Stimulated activated CD8-positive, alpha-beta memory T cell treated with anti-CD3 and anti-CD28 coated beads, Interleukin-4, amount 100 ng/mL, for 1 hour (primary cell): Measurements from ENCODE around the gene ACTG1.

Experiments
- DNase-seq, 2 donors: peaks; one replicate each; pipeline ENCODE4 v3.0.0-alpha.2; 2020; ENCODE audit warnings: low read depth in 2 of 2, low spot score in 1 of 2

ACTG1 gene

GRCh38 chr17:81499601-81499970 lies 13.0 kb downstream of the ACTG1 start:
- DNase-seq: no peak

DNA sequence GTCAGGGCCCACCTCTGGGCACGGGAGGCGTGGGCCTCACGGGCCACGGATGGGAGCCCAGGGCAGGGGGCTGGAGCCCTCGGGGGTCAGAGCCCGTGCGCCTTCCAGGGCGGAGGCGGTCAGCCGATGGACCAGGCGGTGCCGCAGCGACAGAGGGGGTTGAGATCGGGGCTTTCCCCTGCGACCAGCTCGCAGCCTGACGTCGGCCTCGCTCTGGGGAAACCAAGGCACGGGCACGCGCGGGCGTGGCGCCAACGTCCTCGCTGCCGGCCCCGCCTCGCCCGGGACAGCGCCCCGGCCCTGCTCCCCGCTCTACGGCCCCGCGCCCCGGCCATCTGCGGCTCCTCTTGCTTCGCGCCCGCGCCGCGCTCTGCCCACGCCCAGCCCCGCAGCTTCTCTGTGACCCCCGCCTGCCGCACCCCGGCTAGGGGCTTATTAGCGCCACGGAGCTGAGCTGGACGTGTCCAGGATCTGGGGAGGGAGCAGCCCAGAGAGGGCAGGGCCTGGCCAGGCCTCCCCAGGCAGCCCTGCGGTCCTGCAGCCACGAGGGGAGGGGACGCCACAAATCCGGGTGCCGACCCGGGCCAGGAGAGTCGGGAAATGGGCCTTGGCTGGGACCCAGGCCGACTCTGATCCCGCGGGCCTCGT lies 13.5 kb downstream of the ACTG1 start:
- no peak for DNase-seq

DNA sequence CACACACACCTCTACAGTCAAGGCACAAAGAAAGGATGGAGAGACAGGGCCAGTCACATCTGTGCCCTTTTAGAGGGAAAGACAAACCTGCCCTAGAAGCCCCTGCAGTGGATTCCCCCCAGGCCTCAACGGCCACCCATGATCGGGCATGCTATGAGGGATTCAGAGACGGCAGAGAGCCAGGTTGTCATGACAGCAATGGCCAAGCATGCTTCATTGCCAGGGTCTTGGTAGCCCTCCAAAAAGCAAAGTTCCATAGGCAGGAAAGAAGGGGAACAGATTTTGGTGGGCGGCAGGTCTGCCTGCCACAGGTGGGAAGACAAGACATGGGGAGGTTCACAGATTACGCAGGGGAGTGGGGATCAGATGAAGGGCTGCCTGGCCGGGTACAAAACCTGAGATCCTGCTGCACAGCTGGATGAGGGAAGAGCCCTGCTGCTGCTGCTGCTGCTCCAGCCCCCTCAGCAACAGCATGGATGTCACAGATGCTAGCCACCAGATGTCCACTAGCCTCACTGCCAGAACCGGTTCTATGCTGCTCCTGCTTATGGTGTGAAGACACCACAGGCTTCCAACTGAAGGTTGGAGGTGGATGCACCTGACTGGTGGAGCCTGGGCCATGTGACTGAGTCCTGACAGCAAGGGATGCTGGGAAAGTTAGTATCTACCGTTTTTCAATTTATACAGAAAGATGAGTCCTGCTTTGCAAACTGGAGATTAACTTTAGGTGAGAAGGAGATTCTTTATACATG lies 17.8 kb downstream of the ACTG1 start:
- no peak for DNase-seq

- DNase-seq: no peak
Observed at GRCh38 chr17:81493198-81494038, 19.2 kb downstream of the ACTG1 start.

DNA sequence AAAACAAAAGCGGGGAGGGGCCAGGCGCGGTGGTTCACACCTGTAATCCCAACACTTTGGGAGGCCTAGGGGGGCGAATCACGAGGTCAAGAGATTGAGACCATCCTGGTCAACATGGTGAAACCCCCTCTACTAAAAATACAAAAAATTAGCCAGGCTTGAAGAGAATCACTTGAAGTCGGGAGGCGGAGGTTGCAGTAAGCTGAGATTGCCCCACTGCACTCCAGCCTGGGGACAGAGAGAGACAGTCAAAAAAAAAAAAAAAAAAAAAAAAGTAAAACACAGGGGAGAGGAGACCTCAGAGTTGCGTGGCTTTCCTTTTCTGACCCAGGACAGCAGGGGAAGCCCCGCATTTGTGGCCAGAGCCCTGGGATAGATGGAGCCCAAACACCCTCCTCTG lies 19.9 kb downstream of the ACTG1 start:
- DNase-seq: no peak

DNA sequence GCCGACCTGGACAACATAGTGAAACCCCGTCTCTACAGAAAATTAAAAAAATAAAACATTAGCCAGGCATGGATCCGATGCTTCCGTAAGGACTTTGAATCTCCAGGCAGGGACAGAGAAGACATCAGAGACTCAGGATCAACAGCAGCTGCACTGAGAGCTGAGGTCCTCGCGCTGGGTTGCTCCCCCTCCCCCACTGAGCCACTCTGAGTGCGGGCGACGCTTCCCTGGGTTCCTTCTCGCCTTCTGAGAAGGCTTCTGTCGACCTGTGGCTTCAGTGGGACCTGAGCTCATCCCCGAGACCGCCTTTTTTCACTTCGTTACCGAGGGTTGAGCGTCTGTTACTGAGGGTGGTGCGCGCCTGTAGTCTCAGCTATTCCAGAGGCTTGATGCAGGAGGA lies 20.4 kb downstream of the ACTG1 start:
- DNase-seq: no peak

DNA sequence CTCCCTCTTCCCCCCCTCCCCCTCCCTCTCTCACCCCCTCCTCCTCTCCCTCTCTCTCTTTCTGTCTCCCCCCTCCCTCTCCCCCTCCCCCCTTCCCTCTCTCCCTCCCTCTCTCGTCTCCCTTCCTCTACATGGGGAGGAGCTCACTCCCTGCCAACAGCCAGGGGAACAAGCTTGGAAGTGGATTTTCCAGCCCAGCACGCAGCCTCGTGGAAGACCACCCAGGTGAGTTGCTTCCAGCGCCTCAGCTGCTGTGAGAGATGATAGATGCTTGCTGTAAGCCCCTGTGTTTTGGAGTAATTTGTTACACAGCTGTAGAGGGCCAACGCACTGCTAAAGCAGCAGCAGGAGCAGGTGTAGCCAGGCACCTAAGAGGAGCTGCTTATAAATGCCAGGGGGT lies 20.8 kb downstream of the ACTG1 start:
- DNase-seq: no peak

GRCh38 chr17:81491181-81491581 lies 21.4 kb downstream of the ACTG1 start:
- DNase-seq: no peak

GRCh38 chr17:81489998-81490992 lies 22.3 kb downstream of the ACTG1 start:
- DNase-seq: no peak

DNA sequence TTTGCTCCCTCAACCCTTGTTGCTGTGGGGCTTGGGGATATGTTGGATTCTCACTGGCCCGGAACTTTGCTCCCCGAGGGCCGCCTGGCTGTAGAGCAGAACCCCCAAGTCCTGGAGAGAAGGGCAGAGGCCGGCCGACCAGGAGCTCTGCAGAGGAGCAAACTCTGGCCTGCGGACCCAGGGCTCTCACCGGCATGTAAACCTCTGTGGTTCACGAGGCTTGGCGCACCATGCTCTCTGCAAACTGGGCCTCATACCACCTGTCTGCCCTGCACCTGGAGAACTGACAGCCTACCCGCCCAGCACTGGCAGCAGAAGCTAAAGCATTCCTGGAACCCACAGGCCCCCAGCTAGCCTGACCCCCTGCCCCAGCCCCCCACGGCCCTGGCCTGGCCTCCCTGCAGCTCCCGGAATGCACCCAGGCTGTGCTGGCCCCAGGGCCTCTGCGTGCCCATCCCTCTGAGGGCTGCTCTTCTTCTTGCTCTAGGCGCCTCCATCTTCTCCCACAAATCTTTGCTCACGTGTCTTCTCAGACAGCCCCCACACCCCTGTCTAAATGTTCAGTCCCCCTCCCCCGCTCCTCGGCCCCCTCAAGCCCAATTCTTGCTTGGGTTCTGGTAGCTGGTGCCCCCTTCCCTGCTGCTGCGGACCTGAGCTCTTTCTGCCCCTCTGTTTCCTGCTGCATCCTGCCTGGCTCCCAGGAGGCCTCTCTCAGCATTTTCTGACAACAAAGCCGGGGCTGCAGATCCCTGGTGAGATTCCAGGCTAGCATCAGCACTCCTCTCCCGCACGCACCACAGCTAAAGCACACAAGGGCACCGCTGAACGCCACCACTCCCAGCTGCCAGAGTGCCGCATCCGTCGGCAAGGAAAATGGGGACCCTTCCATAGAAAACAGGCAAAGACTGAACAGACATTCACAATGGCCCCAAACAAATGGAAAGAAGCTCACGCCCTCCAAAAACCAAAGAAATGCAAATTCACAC lies 23.3 kb downstream of the ACTG1 start:
- DNase-seq: no peak

GRCh38 chr17:81488276-81488860 lies 24.2 kb downstream of the ACTG1 start:
- no peak for DNase-seq

GRCh38 chr17:81487487-81488275 lies 24.9 kb downstream of the ACTG1 start:
- peak in 1 of 2 donors; percentile 68 for DNase-seq

GRCh38 chr17:81487089-81487486 lies 25.5 kb downstream of the ACTG1 start:
- no peak for DNase-seq

- DNase-seq: no peak
Observed at GRCh38 chr17:81486199-81486810, 26.3 kb downstream of the ACTG1 start.

DNA sequence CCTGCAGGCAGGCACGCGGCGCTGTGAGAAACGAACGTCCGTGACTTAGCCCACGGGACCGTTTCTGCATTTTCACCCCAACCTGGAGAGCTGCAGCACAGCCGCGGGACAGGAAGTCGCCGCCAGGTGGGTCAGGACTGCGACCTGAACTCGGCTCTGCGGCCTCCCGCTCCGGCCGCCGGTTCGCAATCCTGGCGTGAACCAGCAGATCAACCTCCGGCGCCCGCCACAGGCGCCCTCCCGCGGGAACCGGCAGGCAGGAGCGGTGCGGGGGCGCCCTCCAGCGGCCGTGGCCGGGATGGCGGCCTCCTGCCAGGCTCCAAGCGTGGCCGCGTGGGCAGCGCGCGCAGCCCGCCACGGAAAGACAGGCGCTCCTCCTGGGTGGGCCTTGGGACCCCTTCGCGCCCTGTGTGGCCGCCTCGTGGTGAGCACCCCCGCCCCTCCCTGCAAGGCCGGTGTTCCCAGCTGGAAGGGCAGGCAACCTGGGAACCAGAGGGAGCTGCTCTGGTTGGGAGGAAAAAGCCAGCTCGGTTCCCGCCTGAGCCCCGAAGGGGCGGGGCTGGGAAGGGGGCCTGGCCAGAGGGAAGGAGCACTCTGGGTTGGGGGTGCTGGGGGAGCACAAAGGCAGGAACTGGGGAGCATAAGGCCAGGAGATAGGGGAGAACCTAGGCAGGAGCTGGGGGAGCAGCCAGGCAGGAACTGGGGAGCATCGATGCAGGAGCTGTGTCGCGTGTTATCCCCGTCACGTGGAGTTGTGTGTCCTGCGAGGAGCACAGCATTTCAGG lies 28.2 kb downstream of the ACTG1 start:
- peak; percentile 61 to 78 for DNase-seq

- DNase-seq: no peak
Observed at GRCh38 chr17:81483862-81484194, 28.8 kb downstream of the ACTG1 start.

- no peak for DNase-seq
Observed at GRCh38 chr17:81483085-81483861, 29.3 kb downstream of the ACTG1 start.
